SK-N-SH (cell line): ENCODE measurements around the gene SIRT3. TPM values are rescaled to one million over a fixed set of nuclear protein-coding genes. Genes with fewer than 3 reads are reported as not detected.

Experiments used
- CTCF ChIA-PET: fragments of 300-600, 350-600 bp; formaldehyde crosslinking; extraction: SDS; loops from one replicate; lab custom pipeline; 2021; lab: Yijun Ruan, JAX
- POLR2A ChIA-PET: fragments of 350-600 bp; sonication (Branson Sonifier 250); formaldehyde crosslinking; extraction: SDS; loops from one replicate; lab custom pipeline; 2020; ENCODE audit warnings: antibody characterized with exemption, inconsistent platforms; lab: Yijun Ruan, JAX
- DNase-seq: peaks from one replicate; pipeline ENCODE4 v3.0.0; 2012
- H2AFZ ChIP-seq: fragments of 200-600 bp; sonication (generic); 2 replicates; pipeline ENCODE4 v1.8.1; 2016; ENCODE audit warnings: antibody characterized with exemption, mild to moderate bottlenecking, low read depth
- H3F3A ChIP-seq: fragments of 200-600 bp; sonication (generic); replicated peaks from 2 replicates; pipeline ENCODE3; 2016; ENCODE audit warnings: antibody characterized with exemption, mild to moderate bottlenecking; ENCODE audit not compliant: insufficient read depth
- H3K27ac ChIP-seq, 2 experiments: fragments of 200-500 bp in 1 of 2; fragments of 200-600 bp in 1 of 2; sonication (Bioruptor generic) in 1 of 2; sonication (generic), shearing (Covaris generic) in 1 of 2; 2 replicates each; pipeline versions ENCODE4 v1.5.1 to v1.6.1; 2014 to 2016; ENCODE audit warnings: low read depth in 2 of 2, inconsistent platforms in 1 of 2, low read length in 1 of 2, mild to moderate bottlenecking in 1 of 2, mixed read lengths in 1 of 2
- H3K27me3 ChIP-seq: fragments of 200-600 bp; sonication (generic), shearing (Covaris generic); 2 replicates; pipeline ENCODE4 v1.6.1; 2016; ENCODE audit warnings: mixed run types; ENCODE audit not compliant: insufficient read depth
- H3K36me3 ChIP-seq, 2 experiments: fragments of 200-500 bp in 1 of 2; fragments of 200-600 bp in 1 of 2; sonication (Bioruptor generic) in 1 of 2; sonication (generic) in 1 of 2; replicated peaks in 1 of 2; 2 replicates each; pipeline versions ENCODE3 to v1.5.1; 2014 to 2016; ENCODE audit warnings: low read length in 1 of 2, mild to moderate bottlenecking in 1 of 2; ENCODE audit not compliant: insufficient read depth in 2 of 2, control insufficient read depth in 1 of 2
- H3K4me1 ChIP-seq, 2 experiments: fragments of 200-500 bp in 1 of 2; fragments of 200-600 bp in 1 of 2; sonication (Bioruptor generic) in 1 of 2; sonication (generic), shearing (Covaris generic) in 1 of 2; 2 replicates each; pipeline versions ENCODE4 v1.5.1 to v1.6.1; 2014 to 2016; ENCODE audit warnings: low read depth in 1 of 2, low read length in 1 of 2, mixed run types in 1 of 2; ENCODE audit not compliant: insufficient read depth in 2 of 2, control insufficient read depth in 1 of 2
- H3K4me2 ChIP-seq: fragments of 200-600 bp; sonication (generic), shearing (Covaris generic); 2 replicates; pipeline ENCODE4 v1.6.1; 2017; ENCODE audit warnings: mixed run types
- H3K4me3 ChIP-seq, 2 experiments: fragments of 200-500 bp in 1 of 2; fragments of 200-600 bp in 1 of 2; sonication (Bioruptor generic) in 1 of 2; sonication (generic), shearing (Covaris generic) in 1 of 2; 2 replicates each; pipeline versions ENCODE4 v1.5.1 to v1.8.1; 2014 to 2016; ENCODE audit warnings: low read depth in 2 of 2, inconsistent platforms in 1 of 2, low read length in 1 of 2, mild to moderate bottlenecking in 1 of 2, mixed read lengths in 1 of 2, moderate library complexity in 1 of 2
- H3K79me2 ChIP-seq: fragments of 200-600 bp; sonication (generic); 2 replicates; pipeline ENCODE4 v1.8.1; 2017; ENCODE audit warnings: mild to moderate bottlenecking; ENCODE audit not compliant: insufficient read depth
- H3K9ac ChIP-seq: fragments of 200-600 bp; sonication (generic); 2 replicates; pipeline ENCODE4 v1.6.1; 2017; ENCODE audit warnings: mixed run types
- H3K9me2 ChIP-seq: fragments of 200-600 bp; sonication (generic); 2 replicates; pipeline ENCODE4 v1.6.1; 2017; ENCODE audit warnings: mixed run types
- H3K9me3 ChIP-seq: fragments of 200-600 bp; sonication (generic); 2 replicates; pipeline ENCODE4 v1.6.1; 2017; ENCODE audit warnings: mixed run types, mild to moderate bottlenecking, moderate library complexity
- H4K20me1 ChIP-seq: fragments of 200-600 bp; sonication (generic); 2 replicates; pipeline ENCODE4 v1.6.1; 2017; ENCODE audit warnings: mild to moderate bottlenecking, mixed run types; ENCODE audit not compliant: insufficient read depth
- CHD2 ChIP-seq: fragments of 150-350 bp; IDR thresholded peaks from 2 replicates; pipeline ENCODE4 v1.6.1; 2018; ENCODE audit warnings: low read length; ENCODE audit not compliant: partially characterized antibody
- EP300 ChIP-seq, 2 experiments: IDR thresholded peaks; 2 replicates each; pipeline versions ENCODE4 v1.4.0 to v1.6.1; 2012; ENCODE audit warnings: borderline replicate concordance in 1 of 2, low read depth in 1 of 2, low read length in 1 of 2
- FOXM1 ChIP-seq: IDR thresholded peaks from 2 replicates; pipeline ENCODE4 v1.4.0; 2012; ENCODE audit warnings: low read depth, mild to moderate bottlenecking
- GABPA ChIP-seq: IDR thresholded peaks from 2 replicates; pipeline ENCODE4 v1.4.0; 2012; ENCODE audit warnings: low read depth, mild to moderate bottlenecking
- MEF2A ChIP-seq: IDR thresholded peaks from 2 replicates; pipeline ENCODE4 v1.4.0; 2012; ENCODE audit warnings: low read depth, borderline replicate concordance
- MXI1 ChIP-seq: IDR thresholded peaks from 2 replicates; pipeline ENCODE4 v1.6.1; 2012; ENCODE audit warnings: mild to moderate bottlenecking, low read depth, low read length, improper control_type of control experiment
- POLR2AphosphoS5 ChIP-seq: IDR thresholded peaks from 2 replicates; pipeline ENCODE4 v1.6.1; 2012; ENCODE audit warnings: low read depth, low read length
- RCOR1 ChIP-seq: fragments of 150-350 bp; IDR thresholded peaks from 2 replicates; pipeline ENCODE4 v1.6.1; 2017; ENCODE audit warnings: antibody characterized with exemption, low read length
- RXRA ChIP-seq: IDR thresholded peaks from 2 replicates; pipeline ENCODE4 v1.4.0; 2012; ENCODE audit warnings: low read depth, mild to moderate bottlenecking, borderline replicate concordance
- TAF1 ChIP-seq: IDR thresholded peaks from 2 replicates; pipeline ENCODE4 v1.6.1; 2012; ENCODE audit warnings: low read depth, mild to moderate bottlenecking, low read length, moderate library complexity, borderline replicate concordance
- WGBS: methylation state at CpG from one replicate; pipeline ENCODE4 v1.1.6; 2017; ENCODE audit warnings: low lambda C conversion rate; 5-methylcytosine and 5-hydroxymethylcytosine counted together
- polyA plus RNA-seq, 3 experiments: library from polyadenylated mRNA; depleted of rRNA; stranded (reverse); fragments of >200 nt; gene quantifications; 2 replicates each; pipeline ENCODE4 v1.2.3, GENCODE V29; 2012

The SIRT3 gene
- polyA plus RNA-seq, 1 of the 3 experiments (the other 2 are of a cell fraction), result 34.4 TPM

DNA sequence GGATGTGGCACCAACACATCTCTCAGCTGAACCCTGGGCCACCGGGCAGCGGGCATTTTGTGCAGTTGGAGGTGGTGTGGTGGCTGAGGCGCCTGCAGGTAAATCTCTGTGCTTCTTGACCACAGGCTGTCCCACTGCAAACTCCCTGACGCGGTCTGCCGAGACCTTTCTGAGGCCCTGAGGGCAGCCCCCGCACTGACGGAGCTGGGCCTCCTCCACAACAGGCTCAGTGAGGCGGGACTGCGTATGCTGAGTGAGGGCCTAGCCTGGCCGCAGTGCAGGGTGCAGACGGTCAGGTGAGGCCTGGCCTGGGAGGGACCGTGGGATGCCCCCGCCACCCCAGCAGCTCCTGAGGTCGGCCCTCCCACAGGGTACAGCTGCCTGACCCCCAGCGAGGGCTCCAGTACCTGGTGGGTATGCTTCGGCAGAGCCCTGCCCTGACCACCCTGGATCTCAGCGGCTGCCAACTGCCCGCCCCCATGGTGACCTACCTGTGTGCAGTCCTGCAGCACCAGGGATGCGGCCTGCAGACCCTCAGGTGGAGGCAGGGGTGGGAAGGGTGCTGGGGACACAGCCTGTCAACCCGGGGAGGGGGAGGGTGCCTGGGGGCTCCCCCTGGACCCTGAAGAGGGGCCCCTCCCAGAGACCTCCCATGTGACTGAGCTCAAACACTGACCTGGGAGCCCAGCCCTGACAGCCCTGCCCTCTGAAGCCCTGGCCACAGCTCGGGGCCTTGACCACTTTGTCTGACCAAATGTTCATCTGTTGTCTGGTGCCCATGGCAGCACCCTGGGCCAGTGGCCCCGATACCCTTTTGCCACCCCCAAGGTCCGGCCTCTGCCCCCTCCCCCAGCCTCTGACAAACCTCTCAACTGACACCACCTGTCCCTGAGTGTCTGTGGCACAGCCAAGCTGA is 48.2 kb upstream of the SIRT3 start:
- Histone ChIP-seq H3F3A (no peaks in the 10 kb centered on the region), H3K79me2 (no peaks in the 10 kb centered on the region), H3K9me2 (no peaks in the 10 kb centered on the region), H3K4me2 (no peak overlapping the region), H3K9me3 (no peaks in the 10 kb centered on the region), H3K4me3 (no peak overlapping the region), H2AFZ (no peak overlapping the region), H3K4me1 (peaks cover 0 to 6% of the 10 kb centered on the region in 2 experiments; a peak in 1 of 4 replicates), H3K36me3 (no peaks in the 10 kb centered on the region), H3K9ac (no peak overlapping the region), H3K27me3 (peaks cover 35% of the 10 kb centered on the region), H4K20me1 (no peaks in the 10 kb centered on the region), H3K27ac (no peak overlapping the region)
- TF ChIP-seq POLR2AphosphoS5, result no peak
- TF ChIP-seq RXRA, result no peak
- TF ChIP-seq TAF1, result no peak
- no peak for TF ChIP-seq RCOR1
- TF ChIP-seq MEF2A, result no peak
- TF ChIP-seq MXI1, result no peak
- TF ChIP-seq CHD2, result no peak
- TF ChIP-seq EP300 (IDR thresholded peaks at IDR 0.05; ENCODE audit: borderline replicate concordance in 1 of 2, low read depth in 1 of 2, low read length in 1 of 2), result no peak
- DNase-seq, result peak; percentile 34
- ChIA-PET CTCF (interaction anchor here (0.6 to 2.0 kb wide), 8 partner anchors 9 to 235 kb away, joined by 3 to 9 read pairs (median 4); partner anchors contain the start of gene PSMD13), POLR2A (no interaction called here)
- WGBS, result 71% methylated on average over 11 of the region's 24 CpGs

DNA sequence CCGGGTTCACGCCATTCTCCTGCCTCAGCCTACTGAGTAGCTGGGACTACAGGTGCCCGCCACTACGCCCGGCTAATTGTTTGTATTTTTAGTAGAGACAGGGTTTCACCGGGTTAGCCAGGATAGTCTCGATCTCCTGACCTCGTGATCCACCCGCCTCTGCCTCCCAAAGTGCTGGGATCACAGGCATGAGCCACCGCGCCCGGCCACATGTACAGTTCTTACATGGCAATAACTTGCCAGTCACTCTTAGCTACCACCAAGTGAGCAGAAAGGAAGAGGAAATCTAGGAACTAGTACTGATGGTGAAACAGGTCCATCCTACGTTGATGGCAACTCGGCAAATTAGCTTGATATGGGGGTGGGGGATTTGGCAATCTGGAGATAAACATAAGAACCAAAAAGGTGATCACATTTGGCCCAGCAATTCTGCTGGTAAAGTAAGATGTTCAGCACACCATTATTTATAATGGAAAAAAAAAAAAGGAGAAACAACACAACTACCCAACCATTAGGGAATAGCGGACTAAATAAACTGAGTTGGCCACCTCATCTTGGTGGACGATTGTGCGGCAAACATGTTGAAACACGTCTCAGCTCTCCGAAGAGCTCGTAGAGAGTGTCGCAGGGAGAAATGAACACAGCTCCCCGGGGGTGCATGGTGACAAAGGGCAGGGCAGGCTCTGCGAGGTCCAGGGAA is 47.4 kb upstream of the SIRT3 start:
- Histone ChIP-seq H3K9me3 (no peaks in the 10 kb centered on the region), H3K9me2 (no peaks in the 10 kb centered on the region), H3K27me3 (peaks cover 44% of the 10 kb centered on the region), H3K4me2 (no peak overlapping the region), H3F3A (no peaks in the 10 kb centered on the region), H3K4me1 (peaks cover 0 to 6% of the 10 kb centered on the region in 2 experiments; a peak in 1 of 4 replicates), H3K79me2 (no peaks in the 10 kb centered on the region), H3K4me3 (no peak overlapping the region), H3K9ac (no peak overlapping the region), H4K20me1 (no peaks in the 10 kb centered on the region), H2AFZ (no peak overlapping the region), H3K27ac (no peak overlapping the region), H3K36me3 (no peaks in the 10 kb centered on the region)
- TF ChIP-seq EP300 (IDR thresholded peaks at IDR 0.05; ENCODE audit: borderline replicate concordance in 1 of 2, low read depth in 1 of 2, low read length in 1 of 2) (no peak), GABPA (no peak), FOXM1 (no peak), POLR2AphosphoS5 (no peak)
- CTCF ChIA-PET, result interaction anchor here (1.0 to 1.9 kb wide), 6 partner anchors 9 to 165 kb away, joined by 3 to 9 read pairs (median 4); partner anchors contain the start of gene PSMD13
- 72% methylated on average over 23 of the region's 23 CpGs for WGBS
- POLR2A ChIA-PET, result no interaction called here
- DNase-seq, result no peak
